ENCODE measurements around the gene MASTL. TPM values are rescaled to one million over a fixed set of nuclear protein-coding genes. Genes with fewer than 3 reads are reported as not detected.

Gene MASTL
- total RNA-seq = 1 to 10 TPM; 2.6 to 3.5 (median 2.8) TPM
- polyA plus RNA-seq = 1.4 TPM
- long read RNA-seq, donor 1, partial matches to known transcripts = 0 of 3 reads
- long read RNA-seq, donor 1, other reads (novel, unspliced or antisense) = 2 of 3 reads
- long read RNA-seq, donor 2 = 0 reads
- long read RNA-seq, donor 3, partial matches to known transcripts = 3 of 8 reads
- long read RNA-seq, donor 3, other reads (novel, unspliced or antisense) = 3 of 8 reads
- long read RNA-seq, donor 4, partial matches to known transcripts = 0 of 1 reads
- long read RNA-seq, donor 4, other reads (novel, unspliced or antisense) = 1 of 1 reads

- Histone ChIP-seq H3K27ac (ENCODE audit: low read length) (peak within 1 kb of the TSS; percentile 99), H3K4me1 (ENCODE audit: control insufficient read depth, insufficient read depth, low read length) (no peaks in the 10 kb centered on the region), H3K9me3 (ENCODE audit: control insufficient read depth, low read length) (no peaks in the 10 kb centered on the region), H3K27me3 (ENCODE audit: control insufficient read depth, insufficient read depth) (no peaks in the 10 kb centered on the region), H3K4me3 (ENCODE audit: low read length) (peak within 1 kb of the TSS; percentile 97)
- DNase-seq = peak; percentile 96 to 98 (median 97)
- peak; percentile 98 for ATAC-seq
- intact Hi-C loops (cut with DNase I) = no loop called here
- under 1% methylated on average over 55 of the region's 55 CpGs for WGBS
These were observed at the start of gene MASTL for GRCh38 chr10:27155066-27155754. TSS of gene MASTL (plus strand) at chr10:27155352. CDS start at chr10:27155427, 75 bp downstream.

- 98% methylated on average over 3 of the region's 3 CpGs for WGBS
- no peak for ATAC-seq
- Histone ChIP-seq H3K27me3 (ENCODE audit: control insufficient read depth, insufficient read depth) (no peaks in the 10 kb centered on the region), H3K9me3 (ENCODE audit: control insufficient read depth, low read length) (no peaks in the 10 kb centered on the region), H3K4me3 (ENCODE audit: low read length) (no peak overlapping the region), H3K4me1 (ENCODE audit: control insufficient read depth, insufficient read depth, low read length) (no peaks in the 10 kb centered on the region), H3K27ac (ENCODE audit: low read length) (no peak overlapping the region)
- intact Hi-C loops (cut with DNase I) = no loop called here
- no peak for DNase-seq
These were observed 47.0 kb upstream of the MASTL start for GRCh38 chr10:27108165-27108564.

GRCh38 chr10:27134371-27134770 is 20.8 kb upstream of the MASTL start:
- H3K4me1 ChIP-seq (ENCODE audit: control insufficient read depth, insufficient read depth, low read length) = no peaks in the 10 kb centered on the region
- intact Hi-C loops (cut with DNase I) = no loop called here
- H3K27me3 ChIP-seq (ENCODE audit: control insufficient read depth, insufficient read depth) = no peaks in the 10 kb centered on the region
- no peaks in the 10 kb centered on the region for H3K9me3 ChIP-seq (ENCODE audit: control insufficient read depth, low read length)
- WGBS = 96% methylated on average over 3 of the region's 3 CpGs
- no peak overlapping the region for H3K27ac ChIP-seq (ENCODE audit: low read length)
- no peak overlapping the region for H3K4me3 ChIP-seq (ENCODE audit: low read length)
- DNase-seq (no peak), ATAC-seq (no peak)

- intact Hi-C loops (cut with DNase I) = no loop called here
These were observed 16.9 kb upstream of the MASTL start for GRCh38 chr10:27138277-27138676.

GRCh38 chr10:27143686-27144085 is 11.5 kb upstream of the MASTL start:
- Histone ChIP-seq H3K27me3 (ENCODE audit: control insufficient read depth, insufficient read depth) (no peaks in the 10 kb centered on the region), H3K27ac (ENCODE audit: low read length) (no peak overlapping the region), H3K4me1 (ENCODE audit: control insufficient read depth, insufficient read depth, low read length) (peaks cover 2% of the 10 kb centered on the region), H3K4me3 (ENCODE audit: low read length) (no peak overlapping the region), H3K9me3 (ENCODE audit: control insufficient read depth, low read length) (no peaks in the 10 kb centered on the region)
- WGBS = 100% methylated on average over 1 of the region's 1 CpG
- no peak for ATAC-seq
- no peak for DNase-seq
- intact Hi-C loops (cut with DNase I) = no loop called here

More at GRCh38 chr10:27138277-27138676, 16.9 kb upstream of the MASTL start:
- no peaks in the 10 kb centered on the region for H3K9me3 ChIP-seq (ENCODE audit: control insufficient read depth, low read length)
- H3K4me1 ChIP-seq (ENCODE audit: control insufficient read depth, insufficient read depth, low read length) = no peaks in the 10 kb centered on the region
- no peak overlapping the region for H3K27ac ChIP-seq (ENCODE audit: low read length)
- no peaks in the 10 kb centered on the region for H3K27me3 ChIP-seq (ENCODE audit: control insufficient read depth, insufficient read depth)
- no peak overlapping the region for H3K4me3 ChIP-seq (ENCODE audit: low read length)
- DNase-seq (no peak), ATAC-seq (no peak)
- 87% methylated on average over 3 of the region's 3 CpGs for WGBS

GRCh38 chr10:27145937-27146336 is 9.2 kb upstream of the MASTL start:
- Histone ChIP-seq H3K4me1 (ENCODE audit: control insufficient read depth, insufficient read depth, low read length) (peaks cover 2% of the 10 kb centered on the region), H3K4me3 (ENCODE audit: low read length) (no peak overlapping the region), H3K27me3 (ENCODE audit: control insufficient read depth, insufficient read depth) (no peaks in the 10 kb centered on the region), H3K9me3 (ENCODE audit: control insufficient read depth, low read length) (no peaks in the 10 kb centered on the region), H3K27ac (ENCODE audit: low read length) (no peak overlapping the region)
- DNase-seq (no peak), ATAC-seq (no peak)
- intact Hi-C loops (cut with DNase I) = no loop called here

GRCh38 chr10:27147701-27148100 is 7.5 kb upstream of the MASTL start:
- intact Hi-C loops (cut with DNase I) = no loop called here
- ATAC-seq = peak; percentile 37 to 60
- H3K4me1 ChIP-seq (ENCODE audit: control insufficient read depth, insufficient read depth, low read length) = peaks cover 2% of the 10 kb centered on the region
- no peaks in the 10 kb centered on the region for H3K27me3 ChIP-seq (ENCODE audit: control insufficient read depth, insufficient read depth)
- DNase-seq = no peak
- WGBS = 73% methylated on average over 5 of the region's 5 CpGs
- H3K9me3 ChIP-seq (ENCODE audit: control insufficient read depth, low read length) = no peaks in the 10 kb centered on the region
- no peak overlapping the region for H3K27ac ChIP-seq (ENCODE audit: low read length)
- H3K4me3 ChIP-seq (ENCODE audit: low read length) = no peak overlapping the region

- intact Hi-C loops (cut with DNase I) = no loop called here
- peaks cover 2% of the 10 kb centered on the region for H3K4me1 ChIP-seq (ENCODE audit: control insufficient read depth, insufficient read depth, low read length)
- WGBS = 80% methylated on average over 1 of the region's 1 CpG
These were observed 4.9 kb upstream of the MASTL start for GRCh38 chr10:27150261-27150660.

GRCh38 chr10:27152687-27153086 is 2.5 kb upstream of the MASTL start:
- Histone ChIP-seq H3K27me3 (ENCODE audit: control insufficient read depth, insufficient read depth) (no peaks in the 10 kb centered on the region), H3K9me3 (ENCODE audit: control insufficient read depth, low read length) (no peaks in the 10 kb centered on the region), H3K4me3 (ENCODE audit: low read length) (peak overlapping the region; percentile 97), H3K27ac (ENCODE audit: low read length) (no peak overlapping the region), H3K4me1 (ENCODE audit: control insufficient read depth, insufficient read depth, low read length) (peaks cover 1% of the 10 kb centered on the region)
- ATAC-seq = no peak
- no peak for DNase-seq
- intact Hi-C loops (cut with DNase I) = no loop called here

More at GRCh38 chr10:27150261-27150660, 4.9 kb upstream of the MASTL start:
- H3K4me3 ChIP-seq (ENCODE audit: low read length) = no peak overlapping the region
- no peaks in the 10 kb centered on the region for H3K27me3 ChIP-seq (ENCODE audit: control insufficient read depth, insufficient read depth)
- ATAC-seq = no peak
- no peaks in the 10 kb centered on the region for H3K9me3 ChIP-seq (ENCODE audit: control insufficient read depth, low read length)
- DNase-seq = no peak
- no peak overlapping the region for H3K27ac ChIP-seq (ENCODE audit: low read length)

GRCh38 chr10:27153329-27153728 is 1.8 kb upstream of the MASTL start:
- ATAC-seq (no peak), DNase-seq (no peak)
- Histone ChIP-seq H3K27ac (ENCODE audit: low read length) (no peak overlapping the region), H3K4me1 (ENCODE audit: control insufficient read depth, insufficient read depth, low read length) (no peaks in the 10 kb centered on the region), H3K9me3 (ENCODE audit: control insufficient read depth, low read length) (no peaks in the 10 kb centered on the region), H3K27me3 (ENCODE audit: control insufficient read depth, insufficient read depth) (no peaks in the 10 kb centered on the region), H3K4me3 (ENCODE audit: low read length) (peak overlapping the region; percentile 97)
- intact Hi-C loops (cut with DNase I) = no loop called here
- WGBS = 3% methylated on average over 6 of the region's 6 CpGs

- ATAC-seq = peak in 1 of 2 donors; percentile 5
- Histone ChIP-seq H3K27me3 (ENCODE audit: control insufficient read depth, insufficient read depth) (no peaks in the 10 kb centered on the region), H3K4me3 (ENCODE audit: low read length) (peak overlapping the region; percentile 97), H3K4me1 (ENCODE audit: control insufficient read depth, insufficient read depth, low read length) (no peaks in the 10 kb centered on the region), H3K9me3 (ENCODE audit: control insufficient read depth, low read length) (no peaks in the 10 kb centered on the region), H3K27ac (ENCODE audit: low read length) (peak overlapping the region; percentile 99)
- intact Hi-C loops (cut with DNase I) = no loop called here
- DNase-seq = peak in 1 of 3 donors; percentile 43
- WGBS = under 1% methylated on average over 18 of the region's 18 CpGs
These were observed 1.3 kb upstream of the MASTL start for GRCh38 chr10:27153845-27154193.
